Omental fat pad (tissue), 4 donors: ENCODE measurements around the gene WDR81. TPM values are rescaled to one million over a fixed set of nuclear protein-coding genes. Genes with fewer than 3 reads are reported as not detected.

Experiments
- ATAC-seq: fragments of 150-250 bp; one replicate; pipeline ENCODE4 v1.9.1; 2016; ENCODE audit warnings: mild to moderate bottlenecking, moderate library complexity; ENCODE audit not compliant: low FRiP score
- DNase-seq: peaks from one replicate; pipeline ENCODE4 v3.0.0-alpha.2; 2019; ENCODE audit warnings: low spot score
- total RNA-seq, 4 donors: library from RNA; depleted of rRNA; stranded (reverse); fragments of >200 nt; gene quantifications; one replicate each; pipeline ENCODE4 v1.1.0, GENCODE V29; 2016
- TF ChIP-seq, protein P1 (sequence below), 3 donors: fragments of 450-650 bp; IDR thresholded peaks; one replicate each; pipeline ENCODE4 v1.5.1; 2016 to 2017; ENCODE audit warnings: antibody characterized with exemption in 3 of 3, mild to moderate bottlenecking in 3 of 3, moderate library complexity in 2 of 3

WDR81 gene
- total RNA-seq, 4 donors from 2014 or later, result 39.2 to 71.1 (median 49.8) TPM

DNA sequence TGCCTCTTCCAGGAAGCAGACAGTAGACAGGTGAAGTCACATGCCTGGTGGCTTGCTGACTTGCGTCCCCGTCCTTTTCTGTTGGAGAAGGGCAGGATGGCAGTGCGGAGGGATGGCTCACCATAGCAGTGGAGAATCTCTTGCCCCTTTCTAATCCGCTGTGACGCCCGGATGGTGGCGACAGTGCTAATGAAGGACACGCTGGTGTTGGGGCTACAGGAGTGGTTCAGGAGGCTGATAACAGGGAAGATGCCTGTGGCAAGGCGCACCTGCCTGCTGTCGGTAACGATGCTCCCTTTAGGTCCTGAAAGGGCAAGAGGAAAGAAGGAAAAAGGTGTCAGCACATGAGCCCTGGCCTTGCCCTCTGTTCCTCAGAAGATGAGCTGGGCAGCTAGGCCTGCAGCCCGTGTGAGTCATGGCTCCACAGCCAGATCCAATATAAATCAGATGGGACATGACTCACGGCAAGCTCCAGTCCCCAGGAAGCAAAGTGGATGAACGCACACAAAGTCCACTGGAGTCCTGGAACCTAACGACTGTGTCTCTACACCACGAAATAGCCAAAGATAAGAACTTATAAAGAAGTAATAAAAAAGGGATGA, 62.9 kb downstream of the WDR81 start:
- TF ChIP-seq, protein P1, sequence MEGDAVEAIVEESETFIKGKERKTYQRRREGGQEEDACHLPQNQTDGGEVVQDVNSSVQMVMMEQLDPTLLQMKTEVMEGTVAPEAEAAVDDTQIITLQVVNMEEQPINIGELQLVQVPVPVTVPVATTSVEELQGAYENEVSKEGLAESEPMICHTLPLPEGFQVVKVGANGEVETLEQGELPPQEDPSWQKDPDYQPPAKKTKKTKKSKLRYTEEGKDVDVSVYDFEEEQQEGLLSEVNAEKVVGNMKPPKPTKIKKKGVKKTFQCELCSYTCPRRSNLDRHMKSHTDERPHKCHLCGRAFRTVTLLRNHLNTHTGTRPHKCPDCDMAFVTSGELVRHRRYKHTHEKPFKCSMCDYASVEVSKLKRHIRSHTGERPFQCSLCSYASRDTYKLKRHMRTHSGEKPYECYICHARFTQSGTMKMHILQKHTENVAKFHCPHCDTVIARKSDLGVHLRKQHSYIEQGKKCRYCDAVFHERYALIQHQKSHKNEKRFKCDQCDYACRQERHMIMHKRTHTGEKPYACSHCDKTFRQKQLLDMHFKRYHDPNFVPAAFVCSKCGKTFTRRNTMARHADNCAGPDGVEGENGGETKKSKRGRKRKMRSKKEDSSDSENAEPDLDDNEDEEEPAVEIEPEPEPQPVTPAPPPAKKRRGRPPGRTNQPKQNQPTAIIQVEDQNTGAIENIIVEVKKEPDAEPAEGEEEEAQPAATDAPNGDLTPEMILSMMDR (IDR thresholded peaks at IDR 0.05), result no peak
- DNase-seq (no peak), ATAC-seq (peak; percentile 49)

Other genes with a start within 250 kb of the WDR81 start
- gene MYO1C, start 232.0 kb upstream of the WDR81 start, total RNA-seq, result 100 to 1,000 TPM; 194 to 367 (median 207) TPM
- 100 to 1,000 TPM; 103 to 279 (median 153) TPM for gene INPP5K, start 208.1 kb upstream of the WDR81 start, total RNA-seq
- gene PITPNA, start 161.9 kb upstream of the WDR81 start, total RNA-seq, result 10 to 100 TPM; 27.6 to 49.7 (median 33.7) TPM
- gene SLC43A2, start 95.9 kb upstream of the WDR81 start, total RNA-seq, result 10 to 100 TPM; 21.0 to 39.9 (median 23.1) TPM
- 10 to 100 TPM in 3 of 4 donors, 1 to 10 TPM in 1; 7.2 to 43.0 (median 18.8) TPM for gene SCARF1, start 79.0 kb upstream of the WDR81 start, total RNA-seq
- 10 to 100 TPM; 26.5 to 60.5 (median 35.6) TPM for gene RILP, start 74.8 kb upstream of the WDR81 start, total RNA-seq
- 100 to 1,000 TPM; 146 to 215 (median 183) TPM for gene PRPF8, start 39.8 kb upstream of the WDR81 start, total RNA-seq
- 10 to 100 TPM in 3 of 4 donors, 1 to 10 TPM in 1; 7.1 to 16.5 (median 11.4) TPM for gene TLCD2, start 14.3 kb upstream of the WDR81 start, total RNA-seq
- 10 to 100 TPM in 2 of 4 donors, 1 to 10 TPM in 2; 6.0 to 28.8 (median 9.1) TPM for gene SERPINF2, start 18.2 kb downstream of the WDR81 start, total RNA-seq
- 1,000 to 10,000 TPM in 3 of 4 donors, 100 to 1,000 TPM in 1; 868 to 2,171 (median 1,171) TPM for gene SERPINF1, start 37.4 kb downstream of the WDR81 start, total RNA-seq
- 10 to 100 TPM in 3 of 4 donors, 1 to 10 TPM in 1; 9.1 to 28.2 (median 20.3) TPM for gene SMYD4, start 105.2 kb downstream of the WDR81 start, total RNA-seq
- gene RPA1, start 105.3 kb downstream of the WDR81 start, total RNA-seq, result 10 to 100 TPM; 22.8 to 31.4 (median 24.1) TPM